ENCODE results near the gene RFTN1. TPM values are rescaled to one million over a fixed set of nuclear protein-coding genes. Genes with fewer than 3 reads are reported as not detected.

RFTN1 gene
- total RNA-seq, 4 donors from 2014 or later: 10.3 to 26.9 (median 22.3) TPM

GRCh38 chr3:16369885-16370284 lies 143.6 kb downstream of the RFTN1 start:
- H3K27me3 ChIP-seq: no peaks in the 10 kb centered on the region
- 83% methylated on average over 8 of the region's 8 CpGs for WGBS
- H3K4me1 ChIP-seq: peaks cover 51% of the 10 kb centered on the region
- no peak overlapping the region for H3K4me3 ChIP-seq
- no peak for DNase-seq (ENCODE audit: low spot score in 2 of 2)
- H3K9me3 ChIP-seq: no peaks in the 10 kb centered on the region
- H3K36me3 ChIP-seq: no peaks in the 10 kb centered on the region
- no peak overlapping the region for H3K27ac ChIP-seq
- TF ChIP-seq, protein P1, sequence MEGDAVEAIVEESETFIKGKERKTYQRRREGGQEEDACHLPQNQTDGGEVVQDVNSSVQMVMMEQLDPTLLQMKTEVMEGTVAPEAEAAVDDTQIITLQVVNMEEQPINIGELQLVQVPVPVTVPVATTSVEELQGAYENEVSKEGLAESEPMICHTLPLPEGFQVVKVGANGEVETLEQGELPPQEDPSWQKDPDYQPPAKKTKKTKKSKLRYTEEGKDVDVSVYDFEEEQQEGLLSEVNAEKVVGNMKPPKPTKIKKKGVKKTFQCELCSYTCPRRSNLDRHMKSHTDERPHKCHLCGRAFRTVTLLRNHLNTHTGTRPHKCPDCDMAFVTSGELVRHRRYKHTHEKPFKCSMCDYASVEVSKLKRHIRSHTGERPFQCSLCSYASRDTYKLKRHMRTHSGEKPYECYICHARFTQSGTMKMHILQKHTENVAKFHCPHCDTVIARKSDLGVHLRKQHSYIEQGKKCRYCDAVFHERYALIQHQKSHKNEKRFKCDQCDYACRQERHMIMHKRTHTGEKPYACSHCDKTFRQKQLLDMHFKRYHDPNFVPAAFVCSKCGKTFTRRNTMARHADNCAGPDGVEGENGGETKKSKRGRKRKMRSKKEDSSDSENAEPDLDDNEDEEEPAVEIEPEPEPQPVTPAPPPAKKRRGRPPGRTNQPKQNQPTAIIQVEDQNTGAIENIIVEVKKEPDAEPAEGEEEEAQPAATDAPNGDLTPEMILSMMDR (IDR thresholded peaks at IDR 0.05): no peak
- no peak for TF ChIP-seq POLR2A (IDR thresholded peaks at IDR 0.05)
- no peak for TF ChIP-seq POLR2AphosphoS5 (IDR thresholded peaks at IDR 0.05)
- no peak for TF ChIP-seq EP300 (IDR thresholded peaks at IDR 0.05)

DNA sequence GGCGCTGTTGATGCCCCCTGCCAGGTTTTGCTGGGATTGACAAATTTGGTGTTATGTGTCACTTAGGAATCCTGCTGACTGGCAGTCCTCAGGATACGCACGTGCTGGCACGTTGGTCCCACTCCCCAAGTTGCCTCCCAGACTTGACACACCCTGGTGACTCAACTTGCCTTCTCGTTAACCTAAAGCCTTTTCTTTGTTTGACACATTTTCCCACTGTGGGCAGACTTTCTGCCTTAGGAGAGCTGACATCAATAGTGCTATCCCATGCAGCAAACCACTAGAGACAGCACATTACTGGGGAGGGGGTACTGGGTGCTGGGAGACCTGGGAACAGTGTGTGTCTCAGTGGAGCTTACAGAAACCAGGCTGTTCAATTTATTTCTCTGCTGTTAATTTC lies 144.2 kb downstream of the RFTN1 start:
- no peak for DNase-seq (ENCODE audit: low spot score in 2 of 2)
- Histone ChIP-seq H3K9me3 (no peaks in the 10 kb centered on the region), H3K4me3 (no peak overlapping the region), H3K36me3 (no peaks in the 10 kb centered on the region), H3K27me3 (no peaks in the 10 kb centered on the region), H3K27ac (no peak overlapping the region), H3K4me1 (peaks cover 51% of the 10 kb centered on the region)
- peak in 1 of 3 donors; percentile 66 for TF ChIP-seq POLR2AphosphoS5 (IDR thresholded peaks at IDR 0.05)
- no peak for TF ChIP-seq POLR2A (IDR thresholded peaks at IDR 0.05)
- WGBS: 37% methylated on average over 5 of the region's 5 CpGs

DNA sequence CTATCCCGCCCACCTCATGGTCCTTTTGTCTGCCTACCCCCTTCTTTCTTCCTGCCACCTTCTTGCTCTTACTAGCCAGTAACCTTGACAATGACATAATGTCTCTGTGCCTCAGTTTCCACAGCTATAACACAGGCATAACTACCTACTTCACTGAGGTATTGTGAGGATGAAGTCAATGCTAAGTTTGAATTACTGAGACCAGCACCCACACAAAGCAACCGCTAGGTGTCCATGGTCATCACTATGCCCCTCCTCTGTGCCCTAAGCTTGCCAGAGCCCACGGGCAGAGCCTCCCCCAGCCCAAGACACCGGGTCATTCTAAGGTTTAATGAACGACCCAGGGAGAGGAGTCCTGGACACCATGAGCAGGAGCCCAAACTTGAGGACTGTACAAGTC lies 146.9 kb downstream of the RFTN1 start:
- TF ChIP-seq POLR2A (IDR thresholded peaks at IDR 0.05): no peak
- no peak for TF ChIP-seq POLR2AphosphoS5 (IDR thresholded peaks at IDR 0.05)
- TF ChIP-seq EP300 (IDR thresholded peaks at IDR 0.05): no peak
- TF ChIP-seq, protein P1 (IDR thresholded peaks at IDR 0.05): no peak
- H3K4me3 ChIP-seq: no peak overlapping the region
- H3K36me3 ChIP-seq: peaks cover under 1% of the 10 kb centered on the region
- H3K9me3 ChIP-seq: no peaks in the 10 kb centered on the region
- WGBS: 89% methylated on average over 4 of the region's 5 CpGs
- DNase-seq (ENCODE audit: low spot score in 2 of 2): no peak
- H3K4me1 ChIP-seq: peaks cover 28% of the 10 kb centered on the region
- no peak overlapping the region for H3K27ac ChIP-seq
- H3K27me3 ChIP-seq: no peaks in the 10 kb centered on the region

DNA sequence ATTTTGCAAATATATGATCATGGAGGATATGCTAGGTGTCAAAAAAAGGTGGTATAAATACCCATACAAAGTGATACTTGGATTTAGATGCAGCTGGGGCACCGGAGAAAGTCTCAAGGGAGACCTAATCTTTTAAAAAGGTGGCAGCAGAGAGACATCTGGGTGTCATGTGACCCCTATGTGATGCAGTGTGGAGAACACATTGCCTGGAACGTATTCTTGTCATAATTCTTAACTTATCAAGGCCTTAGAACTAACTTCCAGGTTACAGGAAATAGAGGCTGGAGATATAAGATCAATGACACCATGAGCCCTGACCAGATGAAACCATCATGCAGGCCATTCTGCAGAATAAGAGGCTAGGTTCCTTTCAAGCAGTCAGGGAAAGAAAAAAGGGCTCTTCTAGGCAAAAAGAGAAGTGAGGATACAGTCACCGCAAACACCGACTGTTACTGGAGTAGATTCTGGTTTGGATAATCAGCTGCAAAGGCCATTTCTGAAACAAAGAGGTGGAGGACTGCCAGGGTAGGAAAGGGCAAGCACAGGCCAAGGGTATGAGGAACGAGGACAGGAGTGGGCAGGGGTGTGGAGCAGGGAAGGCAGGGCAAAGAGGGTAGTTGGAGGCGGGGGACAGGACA lies 147.9 kb downstream of the RFTN1 start:
- TF ChIP-seq EP300 (IDR thresholded peaks at IDR 0.05): no peak
- TF ChIP-seq, protein P1 (IDR thresholded peaks at IDR 0.05): no peak
- no peak for TF ChIP-seq POLR2A (IDR thresholded peaks at IDR 0.05)
- no peak for TF ChIP-seq POLR2AphosphoS5 (IDR thresholded peaks at IDR 0.05)
- WGBS: 87% methylated on average over 6 of the region's 6 CpGs
- H3K4me1 ChIP-seq: peaks cover 18% of the 10 kb centered on the region
- H3K9me3 ChIP-seq: no peaks in the 10 kb centered on the region
- H3K4me3 ChIP-seq: no peak overlapping the region
- H3K36me3 ChIP-seq: peaks cover 6% of the 10 kb centered on the region
- no peak for DNase-seq (ENCODE audit: low spot score in 2 of 2)
- no peaks in the 10 kb centered on the region for H3K27me3 ChIP-seq
- H3K27ac ChIP-seq: no peak overlapping the region

- no peak overlapping the region for H3K4me3 ChIP-seq
- no peaks in the 10 kb centered on the region for H3K27me3 ChIP-seq
- H3K27ac ChIP-seq: no peak overlapping the region
- peaks cover 6% of the 10 kb centered on the region for H3K36me3 ChIP-seq
- no peak for TF ChIP-seq EP300 (IDR thresholded peaks at IDR 0.05)
- TF ChIP-seq POLR2AphosphoS5 (IDR thresholded peaks at IDR 0.05): no peak
- TF ChIP-seq, protein P1 (IDR thresholded peaks at IDR 0.05): no peak
- no peak for TF ChIP-seq POLR2A (IDR thresholded peaks at IDR 0.05)
- WGBS: 69% methylated on average over 2 of the region's 2 CpGs
- no peaks in the 10 kb centered on the region for H3K9me3 ChIP-seq
- H3K4me1 ChIP-seq: peaks cover 12% of the 10 kb centered on the region
- DNase-seq (ENCODE audit: low spot score in 2 of 2): no peak
Measured at GRCh38 chr3:16364963-16365362, 148.5 kb downstream of the RFTN1 start.

Data from suprapubic skin (tissue), 4 donors.